Endodermal cell (in vitro differentiated cells): Measurements from ENCODE around the gene DICER1. TPM values are rescaled to one million over a fixed set of nuclear protein-coding genes. Genes with fewer than 3 reads are reported as not detected.

Source experiments
- DNase-seq: peaks from one replicate; pipeline ENCODE4 v3.0.0-alpha.2; 2017
- H3K27ac ChIP-seq: 2 replicates; pipeline ENCODE4 v1.5.1; 2013; ENCODE audit warnings: mild to moderate bottlenecking, low read depth, low read length, moderate library complexity
- H3K27me3 ChIP-seq: 2 replicates; pipeline ENCODE4 v1.6.1; 2013; ENCODE audit warnings: mild to moderate bottlenecking, low read length, moderate library complexity; ENCODE audit not compliant: insufficient read depth, control insufficient read depth, poor library complexity, severe bottlenecking
- H3K36me3 ChIP-seq: 2 replicates; pipeline ENCODE4 v1.7.0; 2013; ENCODE audit warnings: mild to moderate bottlenecking, low read length, moderate library complexity; ENCODE audit not compliant: control insufficient read depth, insufficient read depth
- H3K4me1 ChIP-seq: one replicate; pipeline ENCODE4 v1.7.0; 2013; ENCODE audit warnings: low read length; ENCODE audit not compliant: control insufficient read depth, insufficient read depth
- H3K4me3 ChIP-seq: 2 replicates; pipeline ENCODE4 v1.5.1; 2013; ENCODE audit warnings: mild to moderate bottlenecking, low read length, moderate library complexity
- H3K9ac ChIP-seq: 2 replicates; pipeline ENCODE4 v1.6.1; 2013; ENCODE audit warnings: mild to moderate bottlenecking, low read length, moderate library complexity; ENCODE audit not compliant: poor library complexity, severe bottlenecking; ENCODE audit errors: extremely low read depth
- H3K9me3 ChIP-seq: 2 replicates; pipeline ENCODE4 v1.6.1; 2013; ENCODE audit warnings: mild to moderate bottlenecking, low read length, moderate library complexity; ENCODE audit not compliant: control insufficient read depth
- H3K27ac Mint-ChIP-seq: 2 replicates; pipeline ENCODE4 v1.8.0; 2020; ENCODE audit warnings: mixed read lengths
- H3K27me3 Mint-ChIP-seq: 2 replicates; pipeline ENCODE4 v1.8.0; 2021; ENCODE audit warnings: mild to moderate bottlenecking, mixed read lengths; ENCODE audit not compliant: insufficient read depth
- H3K36me3 Mint-ChIP-seq: 2 replicates; pipeline ENCODE4 v1.8.0; 2020; ENCODE audit warnings: low read depth, mixed read lengths
- H3K4me1 Mint-ChIP-seq: 2 replicates; pipeline ENCODE4 v1.8.0; 2020; ENCODE audit warnings: mixed read lengths
- H3K4me3 Mint-ChIP-seq: 2 replicates; pipeline ENCODE4 v1.8.0; 2020; ENCODE audit warnings: mild to moderate bottlenecking, moderate library complexity, mixed read lengths
- H3K9me3 Mint-ChIP-seq: 2 replicates; pipeline ENCODE4 v1.8.0; 2020; ENCODE audit warnings: mild to moderate bottlenecking, mixed read lengths
- WGBS, 2 experiments: methylation state at CpG; one replicate each; pipeline versions ENCODE4 v1.1.5 to v1.1.7; 2013; ENCODE audit warnings: missing lambda C conversion rate in 2 of 2, mixed read lengths in 1 of 2; ENCODE audit not compliant: insufficient coverage in 1 of 2, insufficient read length in 1 of 2; 5-methylcytosine and 5-hydroxymethylcytosine counted together
- total RNA-seq, 2 donors: library from RNA; stranded (reverse); fragmentation: NEBNext Ultra II Directional in 1 of 2; extraction: Animal tissue kit (Norgen Biotek cat#: 25700) in 1 of 2; gene quantifications; 2 replicates in 1 of 2; 3 replicates in 1 of 2; pipeline ENCODE4 v1.2.1, GENCODE V29; 2021
- TF ChIP-seq, protein P1 (sequence below): fragments of 200-600 bp; sonication (generic); conservative IDR thresholded peaks from 2 replicates; pipeline ENCODE4 v1.5.0; 2021; ENCODE audit warnings: antibody characterized with exemption, mild to moderate bottlenecking

Gene DICER1
- total RNA-seq, 2 donors from 2014 or later = 66.1 to 69.2 TPM

- H3K9me3 Mint-ChIP-seq = no peaks in the 10 kb centered on the region
- H3K4me3 Mint-ChIP-seq = no peak overlapping the region
- Histone ChIP-seq H3K36me3 (no peaks in the 10 kb centered on the region), H3K9me3 (no peaks in the 10 kb centered on the region), H3K27ac (no peak overlapping the region), H3K4me3 (no peak overlapping the region), H3K4me1 (peaks cover 5% of the 10 kb centered on the region), H3K9ac (no peak overlapping the region), H3K27me3 (no peaks in the 10 kb centered on the region)
- TF ChIP-seq, protein P1, sequence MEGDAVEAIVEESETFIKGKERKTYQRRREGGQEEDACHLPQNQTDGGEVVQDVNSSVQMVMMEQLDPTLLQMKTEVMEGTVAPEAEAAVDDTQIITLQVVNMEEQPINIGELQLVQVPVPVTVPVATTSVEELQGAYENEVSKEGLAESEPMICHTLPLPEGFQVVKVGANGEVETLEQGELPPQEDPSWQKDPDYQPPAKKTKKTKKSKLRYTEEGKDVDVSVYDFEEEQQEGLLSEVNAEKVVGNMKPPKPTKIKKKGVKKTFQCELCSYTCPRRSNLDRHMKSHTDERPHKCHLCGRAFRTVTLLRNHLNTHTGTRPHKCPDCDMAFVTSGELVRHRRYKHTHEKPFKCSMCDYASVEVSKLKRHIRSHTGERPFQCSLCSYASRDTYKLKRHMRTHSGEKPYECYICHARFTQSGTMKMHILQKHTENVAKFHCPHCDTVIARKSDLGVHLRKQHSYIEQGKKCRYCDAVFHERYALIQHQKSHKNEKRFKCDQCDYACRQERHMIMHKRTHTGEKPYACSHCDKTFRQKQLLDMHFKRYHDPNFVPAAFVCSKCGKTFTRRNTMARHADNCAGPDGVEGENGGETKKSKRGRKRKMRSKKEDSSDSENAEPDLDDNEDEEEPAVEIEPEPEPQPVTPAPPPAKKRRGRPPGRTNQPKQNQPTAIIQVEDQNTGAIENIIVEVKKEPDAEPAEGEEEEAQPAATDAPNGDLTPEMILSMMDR = no peak
- WGBS, 2 experiments = 90 to 96% methylated on average over 10 to 15 of the region's 15 CpGs
- H3K4me1 Mint-ChIP-seq = peaks cover 7% of the 10 kb centered on the region
- peaks cover 34% of the 10 kb centered on the region for H3K27me3 Mint-ChIP-seq
- H3K36me3 Mint-ChIP-seq = no peaks in the 10 kb centered on the region
- no peak overlapping the region for H3K27ac Mint-ChIP-seq
- DNase-seq = peak; percentile 27
Measured at GRCh38 chr14:95045836-95046430, 111.4 kb downstream of the DICER1 start.

DNA sequence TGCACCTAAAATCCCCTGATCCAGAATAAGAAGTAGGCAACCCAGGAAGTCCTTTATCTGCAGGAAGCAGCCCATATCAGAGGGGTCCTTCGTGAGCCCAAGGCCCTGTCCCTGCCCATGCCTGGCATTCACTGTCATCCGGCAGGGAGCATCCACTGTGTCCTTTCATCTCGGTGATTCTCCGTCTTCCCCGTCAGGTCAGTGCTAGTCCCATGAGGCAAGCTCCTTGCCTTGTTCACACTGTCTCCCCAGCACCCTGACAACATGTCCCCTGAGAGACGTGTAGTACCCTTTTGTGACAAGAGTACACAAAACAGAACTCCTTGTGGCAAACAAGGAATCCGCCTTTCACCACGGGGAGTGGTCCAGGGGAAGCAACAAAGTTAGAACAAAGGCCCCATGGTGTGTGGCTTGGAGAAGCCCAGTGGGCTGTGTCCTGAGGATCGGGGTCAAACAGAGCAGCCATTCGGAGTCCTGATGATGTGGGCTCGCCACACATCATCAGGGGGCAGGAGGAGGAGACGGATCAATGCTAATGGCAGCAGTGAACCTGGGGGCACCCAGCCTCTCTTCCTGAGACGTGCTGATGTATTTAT lies 112.1 kb downstream of the DICER1 start:
- Mint-ChIP-seq H3K4me3 (no peak overlapping the region), H3K4me1 (peaks cover 7% of the 10 kb centered on the region), H3K36me3 (no peaks in the 10 kb centered on the region), H3K27me3 (peaks cover 33% of the 10 kb centered on the region), H3K9me3 (no peaks in the 10 kb centered on the region), H3K27ac (no peak overlapping the region)
- Histone ChIP-seq H3K27me3 (no peaks in the 10 kb centered on the region), H3K36me3 (no peaks in the 10 kb centered on the region), H3K4me1 (peaks cover 5% of the 10 kb centered on the region), H3K9me3 (no peaks in the 10 kb centered on the region), H3K4me3 (no peak overlapping the region), H3K27ac (no peak overlapping the region), H3K9ac (no peak overlapping the region)
- WGBS, 2 experiments = 57 to 77% methylated on average over 12 to 13 of the region's 13 CpGs
- TF ChIP-seq, protein P1 = no peak
- DNase-seq = peak; percentile 51

GRCh38 chr14:95044463-95045105 lies 112.7 kb downstream of the DICER1 start:
- Histone ChIP-seq H3K27me3 (no peaks in the 10 kb centered on the region), H3K9ac (no peak overlapping the region), H3K4me3 (no peak overlapping the region), H3K4me1 (peaks cover 5% of the 10 kb centered on the region), H3K27ac (no peak overlapping the region), H3K9me3 (no peaks in the 10 kb centered on the region), H3K36me3 (no peaks in the 10 kb centered on the region)
- H3K27ac Mint-ChIP-seq = no peak overlapping the region
- H3K4me1 Mint-ChIP-seq = peaks cover 7% of the 10 kb centered on the region
- no peaks in the 10 kb centered on the region for H3K36me3 Mint-ChIP-seq
- no peaks in the 10 kb centered on the region for H3K9me3 Mint-ChIP-seq
- peak; percentile 61 for DNase-seq
- H3K27me3 Mint-ChIP-seq = peaks cover 28% of the 10 kb centered on the region
- WGBS, 2 experiments = 85 to 90% methylated on average over 4 to 17 of the region's 17 CpGs
- no peak overlapping the region for H3K4me3 Mint-ChIP-seq
- TF ChIP-seq, protein P1 = peak; percentile 47
